GM19099 (cell line): ENCODE results near the gene AHRR.

Source experiments
- POLR2A ChIP-seq: IDR thresholded peaks from 3 replicates; pipeline ENCODE4 v1.6.1; 2011; ENCODE audit warnings: low read depth; ENCODE audit not compliant: insufficient read length; ENCODE audit errors: extremely low read depth

AHRR gene

DNA sequence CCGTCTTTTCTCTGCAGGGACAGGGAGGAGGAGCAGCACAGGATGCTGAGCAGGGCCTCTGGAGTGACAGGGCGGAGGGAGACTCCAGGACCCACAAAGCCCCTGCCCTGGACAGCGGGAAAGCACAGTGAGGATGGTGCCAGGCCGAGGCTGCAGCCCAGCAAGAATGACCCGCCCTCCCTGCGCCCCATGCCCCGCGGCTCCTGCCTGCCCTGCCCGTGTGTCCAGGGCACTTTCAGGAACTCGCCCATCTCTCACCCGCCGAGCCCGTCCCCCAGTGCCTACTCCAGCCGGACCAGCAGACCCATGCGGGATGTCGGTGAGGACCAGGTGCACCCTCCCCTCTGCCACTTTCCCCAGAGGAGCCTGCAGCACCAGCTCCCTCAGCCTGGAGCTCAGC, 112.3 kb downstream of the AHRR start:
- TF ChIP-seq POLR2A, result no peak

DNA sequence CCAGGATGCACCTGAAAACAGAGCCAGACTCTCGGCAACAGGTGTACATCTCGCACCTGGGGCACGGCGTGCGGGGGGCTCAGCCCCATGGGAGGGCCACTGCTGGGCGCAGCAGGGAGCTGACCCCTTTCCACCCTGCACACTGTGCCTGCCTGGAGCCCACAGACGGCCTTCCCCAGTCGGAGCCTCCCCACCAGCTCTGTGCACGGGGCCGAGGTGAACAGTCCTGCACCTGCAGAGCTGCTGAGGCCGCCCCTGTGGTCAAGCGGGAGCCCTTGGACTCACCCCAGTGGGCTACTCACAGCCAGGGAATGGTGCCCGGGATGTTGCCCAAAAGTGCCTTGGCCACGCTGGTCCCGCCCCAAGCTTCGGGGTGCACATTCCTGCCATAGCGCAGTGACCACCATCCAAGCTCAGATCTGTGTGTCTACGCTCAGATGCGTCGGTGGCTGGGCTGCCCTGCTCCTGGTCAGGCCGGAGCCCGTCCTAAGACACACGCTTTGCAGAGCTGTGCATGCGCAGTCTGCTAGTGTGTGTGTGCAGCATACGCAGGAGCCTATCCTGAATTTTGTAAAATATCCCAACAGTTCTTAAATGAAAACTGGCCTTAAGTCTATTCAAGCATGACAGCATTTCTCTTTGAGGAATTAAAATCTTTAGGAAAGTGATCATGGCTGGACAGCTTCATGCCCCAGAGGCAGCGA, 113.1 kb downstream of the AHRR start:
- no peak for TF ChIP-seq POLR2A

- TF ChIP-seq POLR2A, result no peak
These were observed 113.8 kb downstream of the AHRR start for GRCh38 chr5:435156-435790.

GRCh38 chr5:435961-436640, 114.6 kb downstream of the AHRR start:
- TF ChIP-seq POLR2A, result no peak

- TF ChIP-seq POLR2A, result no peak
These were observed 115.1 kb downstream of the AHRR start for GRCh38 chr5:436641-436975.

- no peak for TF ChIP-seq POLR2A
These were observed 115.8 kb downstream of the AHRR start for GRCh38 chr5:437281-437771.

DNA sequence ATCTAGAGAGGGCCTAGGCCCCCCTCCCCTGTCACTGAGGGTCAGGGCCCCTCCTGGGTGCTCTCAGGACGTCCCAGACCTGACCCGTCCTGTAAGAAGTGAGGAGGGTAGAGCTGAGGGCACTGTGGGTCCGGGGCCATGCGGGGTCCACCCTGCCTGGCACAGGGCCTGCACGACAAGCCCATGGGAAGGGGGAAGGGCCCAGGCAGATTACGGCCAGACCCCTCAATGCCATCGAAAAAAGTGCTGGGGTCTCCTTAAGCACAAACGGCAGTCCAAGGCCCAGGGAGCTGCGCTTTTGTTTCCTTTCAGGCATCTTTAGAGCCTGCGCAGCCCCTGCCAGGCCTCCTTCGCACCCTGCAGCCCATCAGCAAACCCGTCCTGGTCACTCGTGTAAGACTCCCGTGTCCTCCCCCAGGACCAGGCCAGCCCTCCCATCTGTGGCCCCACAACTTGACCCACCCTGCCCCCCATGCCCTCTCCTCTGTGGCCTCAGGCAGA, 117.0 kb downstream of the AHRR start:
- TF ChIP-seq POLR2A, result no peak

DNA sequence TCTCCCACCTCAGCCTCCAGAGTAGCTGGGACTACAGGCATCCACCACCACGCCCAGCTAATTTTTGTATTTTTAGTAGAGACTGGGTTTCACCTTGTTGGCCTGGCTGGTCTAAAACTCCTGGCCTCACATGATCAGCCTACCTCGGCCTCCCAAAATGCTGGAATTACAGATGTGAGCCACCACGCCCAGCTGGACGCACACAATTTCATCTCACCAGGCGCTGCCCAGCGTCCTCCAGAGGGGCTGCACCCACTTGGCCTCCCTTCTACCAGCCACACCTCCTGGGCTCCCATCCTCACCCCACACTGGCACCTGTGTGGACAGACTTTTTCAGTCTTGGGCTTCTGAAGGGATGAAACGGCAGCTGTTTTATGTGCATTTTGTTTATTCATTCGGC, 117.7 kb downstream of the AHRR start:
- TF ChIP-seq POLR2A, result no peak

DNA sequence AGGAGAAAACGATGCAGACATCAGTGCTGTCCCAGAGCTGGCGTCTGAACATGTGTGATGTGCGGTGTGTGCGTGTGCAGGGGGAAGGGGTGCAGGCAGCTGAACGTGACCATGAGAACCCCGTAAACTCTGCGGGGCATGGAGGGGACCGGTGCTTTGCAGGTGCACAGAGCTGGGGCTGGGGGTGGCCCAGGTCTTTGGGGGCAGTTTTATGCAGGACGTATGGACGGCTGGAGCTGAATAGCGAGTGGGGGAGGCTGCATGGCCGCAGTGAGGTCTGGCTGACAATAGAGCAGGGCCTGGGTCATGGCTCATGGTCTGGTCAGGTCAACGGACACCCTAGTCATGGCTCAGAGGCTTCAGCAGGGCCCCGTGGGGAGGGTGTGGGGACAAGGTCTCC, 118.1 kb downstream of the AHRR start:
- no peak for TF ChIP-seq POLR2A

DNA sequence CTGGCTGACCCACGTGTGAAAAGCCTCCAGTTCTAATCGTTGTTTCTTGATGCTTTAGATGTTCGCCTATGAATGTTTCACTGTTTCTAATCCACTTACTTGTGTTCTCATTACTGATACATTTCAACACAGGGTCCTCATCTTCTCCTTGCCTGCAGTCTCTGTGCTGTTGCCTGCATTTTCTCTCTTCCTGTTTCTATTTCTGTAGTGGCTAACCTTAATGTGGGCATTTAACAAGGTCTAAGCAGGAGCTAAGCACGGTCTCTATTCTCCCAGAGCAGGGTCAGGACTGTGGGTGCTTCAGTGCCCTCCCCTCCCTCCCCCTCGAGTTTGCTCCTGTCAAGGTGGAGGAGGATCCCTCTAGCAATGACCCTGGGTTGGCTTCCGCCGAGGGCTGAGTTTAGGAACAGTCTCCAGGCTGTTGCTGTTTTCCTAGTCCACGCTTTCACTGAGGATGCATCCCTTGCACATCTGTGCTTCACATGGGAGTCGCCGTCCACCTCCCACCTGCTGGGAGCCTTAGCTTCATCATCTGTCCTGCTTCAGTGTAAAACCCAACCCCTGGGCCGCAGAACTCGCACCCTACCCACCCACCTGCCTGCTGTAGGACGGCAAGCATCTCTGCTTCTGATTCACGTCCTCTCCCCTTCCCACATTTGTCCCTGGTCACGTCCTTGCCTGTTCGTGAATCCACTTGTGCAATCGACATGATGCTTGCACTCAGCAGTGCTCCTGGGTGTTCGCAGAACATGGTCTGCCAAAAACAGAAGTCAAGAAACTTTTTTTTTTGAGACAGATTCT, 119.1 kb downstream of the AHRR start:
- TF ChIP-seq POLR2A, result no peak

DNA sequence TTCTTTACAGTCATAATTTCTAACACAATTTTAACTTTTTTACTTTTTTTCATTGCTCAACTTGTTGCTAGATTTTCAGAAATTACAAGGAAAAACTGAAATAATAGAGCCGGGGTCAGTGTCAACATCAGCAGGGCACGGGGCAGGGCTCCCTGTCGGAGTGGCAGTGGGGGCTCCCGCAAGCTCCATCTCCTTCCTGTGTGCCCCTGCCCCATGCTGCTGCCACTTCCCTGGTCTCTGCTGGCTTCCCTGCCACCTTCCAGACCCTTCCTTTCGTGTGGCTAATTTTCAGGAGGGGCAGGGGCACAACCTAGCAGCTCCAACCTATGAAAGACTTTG, 120.5 kb downstream of the AHRR start:
- no peak for TF ChIP-seq POLR2A

GRCh38 chr5:442335-443238, 121.1 kb downstream of the AHRR start, which contains the start of gene EXOC3:
EXOC3 (plus strand) TSS chr5:443176; CDS start chr5:446206, 3,030 bp downstream.
- TF ChIP-seq POLR2A, result peak; percentile 85

- no peak for TF ChIP-seq POLR2A
These were observed 122.0 kb downstream of the AHRR start for GRCh38 chr5:443239-444151.
